Endothelial cell (in vitro differentiated cells): ENCODE results near the gene CNOT1. TPM values are rescaled to one million over a fixed set of nuclear protein-coding genes. Genes with fewer than 3 reads are reported as not detected.

Source experiments
- DNase-seq: peaks from one replicate; pipeline ENCODE4 v3.0.0; 2021; ENCODE audit warnings: low spot score
- H3K27ac Mint-ChIP-seq: one replicate; pipeline ENCODE4 v1.8.0; 2021; ENCODE audit warnings: mixed read lengths, inconsistent platforms; ENCODE audit not compliant: unreplicated experiment
- H3K27me3 Mint-ChIP-seq: one replicate; pipeline ENCODE4 v1.8.0; 2021; ENCODE audit warnings: mild to moderate bottlenecking, moderate library complexity, mixed read lengths, inconsistent platforms; ENCODE audit not compliant: unreplicated experiment
- H3K36me3 Mint-ChIP-seq: one replicate; pipeline ENCODE4 v1.8.0; 2021; ENCODE audit warnings: mild to moderate bottlenecking, low read depth, mixed read lengths, inconsistent platforms; ENCODE audit not compliant: unreplicated experiment
- H3K4me1 Mint-ChIP-seq: one replicate; pipeline ENCODE4 v1.8.0; 2021; ENCODE audit warnings: mild to moderate bottlenecking, mixed read lengths, inconsistent platforms; ENCODE audit not compliant: unreplicated experiment
- H3K4me3 Mint-ChIP-seq: one replicate; pipeline ENCODE4 v1.8.0; 2021; ENCODE audit warnings: mild to moderate bottlenecking, mixed read lengths, inconsistent platforms; ENCODE audit not compliant: unreplicated experiment
- H3K9me3 Mint-ChIP-seq: one replicate; pipeline ENCODE4 v1.8.0; 2021; ENCODE audit warnings: mixed read lengths, inconsistent platforms; ENCODE audit not compliant: unreplicated experiment
- CTCF ChIP-seq: fragments of 200-600 bp; sonication (generic); IDR thresholded peaks from one replicate; pipeline ENCODE4 v1.5.0; 2021; ENCODE audit warnings: antibody characterized with exemption; ENCODE audit not compliant: unreplicated experiment
- total RNA-seq: library from RNA; stranded (reverse); fragmentation: NEBNext Ultra II Directional; extraction: Animal tissue kit (Norgen Biotek cat#: 25700); gene quantifications from one replicate; pipeline ENCODE4 v1.2.1, GENCODE V29; 2021; ENCODE audit not compliant: unreplicated experiment

CNOT1 gene
- total RNA-seq, 1 donor from 2014 or later = 152 TPM

- no peaks in the 10 kb centered on the region for H3K9me3 Mint-ChIP-seq
- H3K27me3 Mint-ChIP-seq = peaks cover 18% of the 10 kb centered on the region
- TF ChIP-seq CTCF = no peak
- no peak overlapping the region for H3K27ac Mint-ChIP-seq
- H3K4me3 Mint-ChIP-seq = no peak overlapping the region
- peaks cover 14% of the 10 kb centered on the region for H3K4me1 Mint-ChIP-seq
- DNase-seq = no peak
- no peaks in the 10 kb centered on the region for H3K36me3 Mint-ChIP-seq
These were observed 157.4 kb downstream of the CNOT1 start for GRCh38 chr16:58472266-58472665.

- no peak overlapping the region for H3K27ac Mint-ChIP-seq
These were observed 158.2 kb downstream of the CNOT1 start for GRCh38 chr16:58471209-58471975.

More at GRCh38 chr16:58471209-58471975, 158.2 kb downstream of the CNOT1 start:
- TF ChIP-seq CTCF = no peak
- H3K4me1 Mint-ChIP-seq = peaks cover 14% of the 10 kb centered on the region
- H3K27me3 Mint-ChIP-seq = peaks cover 24% of the 10 kb centered on the region
- H3K36me3 Mint-ChIP-seq = no peaks in the 10 kb centered on the region
- no peak overlapping the region for H3K4me3 Mint-ChIP-seq
- H3K9me3 Mint-ChIP-seq = no peaks in the 10 kb centered on the region
- no peak for DNase-seq

Other genes starting within 250 kb of the CNOT1 start
- gene GINS3, start 237.4 kb downstream of the CNOT1 start, total RNA-seq = 4.9 TPM
- gene NDRG4, start 129.7 kb downstream of the CNOT1 start, total RNA-seq = 5.9 TPM
- gene SETD6, start 114.3 kb downstream of the CNOT1 start, total RNA-seq = 7.9 TPM
- gene SLC38A7, start 54.9 kb upstream of the CNOT1 start, total RNA-seq = 56.7 TPM
- 105 TPM for gene GOT2, start 104.5 kb upstream of the CNOT1 start, total RNA-seq